ENCODE measurements around the gene PRSS2. TPM values are rescaled to one million over a fixed set of nuclear protein-coding genes. Genes with fewer than 3 reads are reported as not detected.
"Not testable (repeated sequence)": the region's sequence is repeated elsewhere in the genome, so short reads cannot be mapped to it uniquely, and the experiment has no call there.

Gene PRSS2
- total RNA-seq, 3 donors from 2014 or later (not counting 1 experiment from before 2014, with no cell fraction given), result not detected

DNA sequence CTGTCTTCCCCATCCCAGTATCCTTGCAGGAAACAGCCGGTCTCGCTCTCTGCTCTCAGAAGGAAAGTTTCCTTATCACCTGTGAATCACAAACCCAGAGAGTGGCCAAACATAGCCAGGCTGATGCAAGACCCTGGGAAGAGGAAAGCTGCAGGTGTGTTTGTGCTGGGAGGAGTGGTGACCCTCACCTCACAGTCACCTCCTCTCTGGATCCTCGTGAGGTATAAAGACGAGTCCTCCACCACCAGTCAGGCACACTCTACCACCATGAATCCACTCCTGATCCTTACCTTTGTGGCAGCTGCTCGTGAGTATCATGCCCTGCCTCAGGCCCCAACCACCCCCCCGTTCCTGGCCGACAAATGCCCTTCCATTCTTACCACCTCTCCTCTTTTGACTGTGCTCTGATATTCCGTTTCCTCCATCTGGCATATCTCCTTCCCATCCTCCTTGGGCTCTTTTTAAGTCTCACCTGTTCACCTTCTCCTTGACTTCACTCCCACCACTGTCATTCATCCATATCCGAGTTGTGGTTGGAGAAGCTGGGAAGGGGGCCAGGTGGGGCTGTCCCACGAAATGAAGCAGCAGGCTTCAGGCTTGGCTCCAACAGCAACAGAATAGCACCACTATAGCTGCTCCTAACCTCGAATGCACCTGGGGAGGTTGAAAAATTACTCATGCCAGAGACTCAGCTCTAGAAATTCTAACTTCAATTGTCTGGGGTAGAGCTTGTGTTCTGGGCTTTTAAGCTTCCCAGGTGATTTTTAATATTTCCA lies 21.4 kb upstream of the PRSS2 start, which contains the start of gene PRSS1:
PRSS1 (plus strand) TSS at position 255 of the 776 bp plus-strand sequence; CDS start at position 268, 13 bp downstream.
- Mint-ChIP-seq H3K27ac (peak within 1 kb of the TSS in 1 of 2 donors; percentile 39), H3K36me3 (no peaks in the 10 kb centered on the region), H3K27me3 (ENCODE audit: low read depth in 2 of 2) (peaks cover 0 to 3% of the 10 kb centered on the region in 2 donors), H3K9me3 (no peaks in the 10 kb centered on the region), H3K4me3 (no peak within 1 kb of the TSS), H3K4me1 (peaks cover 6 to 17% of the 10 kb centered on the region in 2 donors)
- TF ChIP-seq, protein P1, sequence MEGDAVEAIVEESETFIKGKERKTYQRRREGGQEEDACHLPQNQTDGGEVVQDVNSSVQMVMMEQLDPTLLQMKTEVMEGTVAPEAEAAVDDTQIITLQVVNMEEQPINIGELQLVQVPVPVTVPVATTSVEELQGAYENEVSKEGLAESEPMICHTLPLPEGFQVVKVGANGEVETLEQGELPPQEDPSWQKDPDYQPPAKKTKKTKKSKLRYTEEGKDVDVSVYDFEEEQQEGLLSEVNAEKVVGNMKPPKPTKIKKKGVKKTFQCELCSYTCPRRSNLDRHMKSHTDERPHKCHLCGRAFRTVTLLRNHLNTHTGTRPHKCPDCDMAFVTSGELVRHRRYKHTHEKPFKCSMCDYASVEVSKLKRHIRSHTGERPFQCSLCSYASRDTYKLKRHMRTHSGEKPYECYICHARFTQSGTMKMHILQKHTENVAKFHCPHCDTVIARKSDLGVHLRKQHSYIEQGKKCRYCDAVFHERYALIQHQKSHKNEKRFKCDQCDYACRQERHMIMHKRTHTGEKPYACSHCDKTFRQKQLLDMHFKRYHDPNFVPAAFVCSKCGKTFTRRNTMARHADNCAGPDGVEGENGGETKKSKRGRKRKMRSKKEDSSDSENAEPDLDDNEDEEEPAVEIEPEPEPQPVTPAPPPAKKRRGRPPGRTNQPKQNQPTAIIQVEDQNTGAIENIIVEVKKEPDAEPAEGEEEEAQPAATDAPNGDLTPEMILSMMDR (IDR thresholded peaks at IDR 0.05), result no peak
- Histone ChIP-seq H3K36me3 (ENCODE audit: control insufficient read depth, insufficient read depth, low read length) (no peaks in the 10 kb centered on the region), H3K9me3 (ENCODE audit: control insufficient read depth, insufficient read depth, low read length) (no peaks in the 10 kb centered on the region), H3K4me3 (ENCODE audit: low read length) (no peak within 1 kb of the TSS), H3K27ac (ENCODE audit: low read length) (no peak within 1 kb of the TSS), H3K4me1 (ENCODE audit: control insufficient read depth, insufficient read depth, low read length) (no peaks in the 10 kb centered on the region), H3K27me3 (ENCODE audit: control insufficient read depth, insufficient read depth, low read length) (no peaks in the 10 kb centered on the region)
- intact Hi-C loops (cut with micrococcal nuclease), result no loop called here
- 88% methylated on average over 11 of the region's 11 CpGs for WGBS (ENCODE audit: insufficient coverage)
- no peak for DNase-seq
- no peak for ATAC-seq

DNA sequence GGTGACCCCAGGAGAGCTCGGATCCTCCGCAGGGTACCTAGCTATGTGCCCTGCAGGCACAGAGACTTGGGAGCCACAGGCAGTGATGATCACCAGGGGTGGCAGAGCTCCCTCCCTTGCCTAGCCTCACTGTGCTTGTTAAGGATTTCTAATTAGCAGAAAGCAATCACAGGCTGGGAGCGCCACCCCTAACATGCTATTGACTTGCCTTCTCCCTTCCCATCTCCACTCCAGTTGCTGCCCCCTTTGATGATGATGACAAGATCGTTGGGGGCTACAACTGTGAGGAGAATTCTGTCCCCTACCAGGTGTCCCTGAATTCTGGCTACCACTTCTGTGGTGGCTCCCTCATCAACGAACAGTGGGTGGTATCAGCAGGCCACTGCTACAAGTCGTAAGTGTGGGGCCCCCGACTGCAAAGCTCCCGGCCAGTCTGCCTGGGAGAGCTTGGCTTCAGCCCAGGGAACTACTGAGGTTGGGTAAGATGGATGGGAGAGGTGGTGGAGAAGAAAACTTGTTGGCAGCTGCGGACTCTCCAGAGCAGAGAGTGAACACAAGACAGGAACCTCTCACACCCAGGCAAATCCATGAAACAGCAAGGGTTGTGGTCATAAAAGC lies 20.3 kb upstream of the PRSS2 start:
- DNase-seq (no peak), ATAC-seq (no peak)
- no peaks in the 10 kb centered on the region for H3K9me3 ChIP-seq (ENCODE audit: control insufficient read depth, insufficient read depth, low read length)
- TF ChIP-seq, protein P1 (IDR thresholded peaks at IDR 0.05), result no peak
- Mint-ChIP-seq H3K4me3 (no peak overlapping the region), H3K27ac (no peak overlapping the region), H3K27me3 (ENCODE audit: low read depth in 2 of 2) (peaks cover 0 to 3% of the 10 kb centered on the region in 2 donors), H3K9me3 (no peaks in the 10 kb centered on the region), H3K36me3 (no peaks in the 10 kb centered on the region), H3K4me1 (peaks cover 6 to 25% of the 10 kb centered on the region in 2 donors)
- no peak overlapping the region for H3K4me3 ChIP-seq (ENCODE audit: low read length)
- no peaks in the 10 kb centered on the region for H3K36me3 ChIP-seq (ENCODE audit: control insufficient read depth, insufficient read depth, low read length)
- 92% methylated on average over 9 of the region's 9 CpGs for WGBS (ENCODE audit: insufficient coverage)
- H3K27ac ChIP-seq (ENCODE audit: low read length), result no peak overlapping the region
- H3K27me3 ChIP-seq (ENCODE audit: control insufficient read depth, insufficient read depth, low read length), result no peaks in the 10 kb centered on the region
- no peaks in the 10 kb centered on the region for H3K4me1 ChIP-seq (ENCODE audit: control insufficient read depth, insufficient read depth, low read length)
- intact Hi-C loops (cut with micrococcal nuclease), result no loop called here

DNA sequence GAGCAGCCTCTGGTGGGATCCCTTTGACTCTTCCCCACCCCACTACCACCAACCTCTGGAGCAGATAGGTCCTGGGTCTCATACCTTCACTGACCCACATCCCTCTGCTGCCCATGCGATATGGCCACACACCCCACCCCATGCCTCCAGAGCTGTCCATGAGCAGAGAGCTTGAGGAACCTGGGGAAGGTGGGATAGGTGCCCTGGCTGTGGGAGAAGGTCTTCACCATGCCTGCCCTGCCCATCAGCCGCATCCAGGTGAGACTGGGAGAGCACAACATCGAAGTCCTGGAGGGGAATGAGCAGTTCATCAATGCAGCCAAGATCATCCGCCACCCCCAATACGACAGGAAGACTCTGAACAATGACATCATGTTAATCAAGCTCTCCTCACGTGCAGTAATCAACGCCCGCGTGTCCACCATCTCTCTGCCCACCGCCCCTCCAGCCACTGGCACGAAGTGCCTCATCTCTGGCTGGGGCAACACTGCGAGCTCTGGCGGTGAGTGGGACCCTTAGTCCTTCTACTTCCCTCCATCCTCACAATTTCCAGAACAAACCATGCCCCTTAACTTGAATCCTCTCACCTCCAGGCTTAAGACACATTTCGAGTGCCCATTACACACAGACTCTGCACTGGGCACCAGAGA lies 19.1 kb upstream of the PRSS2 start:
- H3K4me3 Mint-ChIP-seq; H3K27ac ChIP-seq (ENCODE audit: low read length); H3K4me1 ChIP-seq (ENCODE audit: control insufficient read depth, insufficient read depth, low read length); H3K9me3 ChIP-seq (ENCODE audit: control insufficient read depth, insufficient read depth, low read length); H3K36me3 Mint-ChIP-seq; H3K27ac Mint-ChIP-seq; H3K36me3 ChIP-seq (ENCODE audit: control insufficient read depth, insufficient read depth, low read length); intact Hi-C loops (cut with micrococcal nuclease); H3K9me3 Mint-ChIP-seq; H3K27me3 ChIP-seq (ENCODE audit: control insufficient read depth, insufficient read depth, low read length); ATAC-seq; H3K4me3 ChIP-seq (ENCODE audit: low read length); DNase-seq; H3K27me3 Mint-ChIP-seq (ENCODE audit: low read depth in 2 of 2): not testable (repeated sequence)
- peaks cover 6 to 25% of the 10 kb centered on the region in 2 donors for H3K4me1 Mint-ChIP-seq
- 94% methylated on average over 13 of the region's 14 CpGs for WGBS (ENCODE audit: insufficient coverage)

All from natural killer cell (primary cell).